ENCODE data around the gene RPRD1B.

The RPRD1B gene

DNA sequence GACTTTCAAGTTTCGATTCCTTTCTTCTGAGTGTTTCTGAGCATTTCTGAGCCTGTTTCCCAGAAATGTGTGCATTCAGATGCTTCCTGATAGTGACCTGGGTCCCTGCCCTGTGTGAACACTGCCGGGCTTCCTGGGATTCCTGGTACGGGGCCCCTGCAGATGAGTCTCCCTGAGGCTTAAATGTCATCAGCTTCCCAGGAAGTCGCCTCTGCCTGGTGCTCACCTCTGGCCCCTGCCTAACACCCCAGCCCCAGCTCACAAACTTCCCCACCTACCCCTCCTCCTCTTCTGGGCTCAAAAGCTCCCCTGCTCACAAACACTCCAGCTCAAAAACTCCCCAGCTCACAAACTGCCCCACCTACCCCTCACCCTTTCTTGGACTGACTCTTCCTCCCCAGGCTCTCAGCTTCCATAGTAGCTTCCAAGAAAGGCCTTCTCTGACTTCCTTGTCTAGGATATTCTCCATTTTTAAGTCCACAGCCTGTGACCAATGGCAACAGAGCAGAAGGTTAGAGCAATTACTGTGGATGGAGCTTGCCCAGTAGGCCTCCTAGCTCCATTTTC, 89.6 kb downstream of the RPRD1B start:
- no peak for DNase-seq (ENCODE audit: low read depth)

DNA sequence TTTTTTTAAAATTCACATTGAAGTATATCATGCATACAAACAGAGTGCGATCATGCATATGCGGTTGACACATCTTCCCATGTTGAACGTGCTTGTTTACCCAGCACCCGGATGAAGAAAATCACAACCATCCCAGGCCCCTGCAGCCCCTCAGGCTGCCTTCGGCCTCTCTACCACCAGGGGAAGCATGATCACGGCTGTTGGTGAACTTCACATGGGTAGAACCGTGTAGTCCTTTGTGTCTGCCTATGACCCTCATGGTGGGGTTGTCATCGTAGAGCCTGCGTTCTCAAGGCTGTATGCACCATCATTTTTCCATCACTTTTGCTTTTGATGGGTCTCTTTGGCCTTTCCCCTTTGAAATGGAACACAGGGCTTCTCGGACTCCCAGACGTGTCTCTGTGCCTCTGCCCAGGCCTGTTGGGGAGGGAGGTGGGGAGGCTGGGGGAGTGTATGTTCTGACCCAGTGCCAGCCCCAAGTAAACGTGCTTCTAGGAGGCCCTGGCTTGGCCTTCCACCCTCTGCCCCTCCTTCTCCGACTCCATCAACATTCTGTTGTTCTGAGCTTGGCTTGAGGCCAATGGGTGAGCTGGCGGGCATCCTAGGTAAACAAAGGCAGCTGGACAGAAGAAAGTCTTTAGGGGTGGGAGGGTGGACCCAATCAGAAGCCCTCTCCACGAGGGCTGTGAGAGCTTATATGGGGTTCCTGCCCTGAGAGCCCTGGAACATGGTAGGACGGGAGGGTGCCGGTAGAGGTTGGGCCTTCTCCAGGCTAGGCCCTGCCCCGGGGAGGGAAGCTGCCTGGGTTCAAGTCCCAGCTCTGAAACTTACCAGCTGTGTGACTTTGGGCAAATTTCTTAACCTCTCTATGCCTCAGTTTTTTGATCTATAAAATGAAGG, 91.9 kb downstream of the RPRD1B start:
- no peak for DNase-seq (ENCODE audit: low read depth)

DNA sequence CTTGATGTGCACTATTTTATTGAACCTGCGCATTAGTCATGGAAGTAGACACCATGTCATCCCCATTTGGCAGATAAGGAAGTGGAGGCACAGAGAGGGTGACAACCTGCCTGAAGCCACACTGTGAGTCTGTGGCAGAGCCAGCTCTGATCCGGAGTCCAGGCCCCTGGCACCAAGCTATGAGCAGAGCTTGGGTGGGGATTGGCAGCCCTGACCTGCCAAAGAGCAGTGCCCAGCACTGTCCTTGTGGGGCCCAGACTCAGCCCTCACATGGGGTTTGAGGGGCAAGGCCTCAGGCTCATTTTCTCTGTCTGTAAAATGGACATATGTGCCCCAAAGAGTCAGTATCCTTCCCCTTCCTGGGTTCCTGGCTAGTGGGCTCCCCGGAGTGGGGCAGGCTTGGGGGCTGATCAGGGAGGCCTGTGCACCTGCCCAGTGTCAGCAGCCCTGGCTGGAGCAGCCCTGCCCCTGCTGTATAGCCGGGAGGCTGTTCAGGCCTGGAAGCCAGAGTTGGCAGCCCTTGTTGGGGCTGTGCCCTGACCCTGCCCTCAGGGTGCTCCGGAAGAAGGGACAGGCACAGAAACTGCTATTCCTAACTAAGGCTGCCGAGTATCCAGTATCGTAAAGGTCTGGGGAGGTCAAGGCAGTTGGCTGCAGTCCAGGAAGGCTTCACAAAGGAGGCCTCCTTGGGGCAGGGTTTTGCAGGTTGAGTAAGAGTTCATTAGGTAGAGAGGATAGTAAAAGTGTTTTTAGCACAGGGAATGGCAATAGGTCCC, 92.8 kb downstream of the RPRD1B start:
- DNase-seq (ENCODE audit: low read depth) = no peak

DNA sequence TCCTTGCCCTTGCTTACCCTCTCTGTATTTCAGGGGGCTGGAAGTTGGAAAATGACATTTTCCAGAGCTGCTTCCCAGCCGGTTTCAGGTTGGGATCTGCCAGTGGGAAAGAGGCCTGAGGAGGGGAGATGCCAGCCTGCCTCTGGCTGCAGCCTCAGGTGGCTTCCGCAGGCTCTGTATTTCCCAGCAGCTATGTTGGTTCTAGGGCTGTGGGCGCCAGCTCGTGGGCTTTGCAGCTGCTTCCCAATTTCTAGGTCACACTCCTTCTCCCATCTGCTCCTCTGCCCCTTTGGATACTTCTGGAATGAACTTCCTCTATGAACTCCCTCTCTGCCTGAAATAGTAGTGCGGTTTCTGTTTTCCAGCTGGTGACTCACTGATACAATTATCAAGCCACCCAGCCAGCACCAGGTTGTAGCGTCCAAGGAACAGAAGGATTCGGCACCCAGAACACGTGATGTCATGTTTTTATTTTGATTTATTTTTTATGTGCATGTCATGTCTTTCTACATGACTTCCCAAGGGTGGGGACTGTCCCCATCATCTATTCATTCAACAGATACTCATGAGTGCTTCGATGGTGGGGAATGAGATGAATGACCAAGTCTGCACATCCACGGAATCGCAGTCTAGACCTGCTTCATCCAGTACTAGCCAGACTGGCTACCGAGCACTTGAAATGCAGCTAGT, 93.5 kb downstream of the RPRD1B start:
- DNase-seq (ENCODE audit: low read depth) = no peak

DNA sequence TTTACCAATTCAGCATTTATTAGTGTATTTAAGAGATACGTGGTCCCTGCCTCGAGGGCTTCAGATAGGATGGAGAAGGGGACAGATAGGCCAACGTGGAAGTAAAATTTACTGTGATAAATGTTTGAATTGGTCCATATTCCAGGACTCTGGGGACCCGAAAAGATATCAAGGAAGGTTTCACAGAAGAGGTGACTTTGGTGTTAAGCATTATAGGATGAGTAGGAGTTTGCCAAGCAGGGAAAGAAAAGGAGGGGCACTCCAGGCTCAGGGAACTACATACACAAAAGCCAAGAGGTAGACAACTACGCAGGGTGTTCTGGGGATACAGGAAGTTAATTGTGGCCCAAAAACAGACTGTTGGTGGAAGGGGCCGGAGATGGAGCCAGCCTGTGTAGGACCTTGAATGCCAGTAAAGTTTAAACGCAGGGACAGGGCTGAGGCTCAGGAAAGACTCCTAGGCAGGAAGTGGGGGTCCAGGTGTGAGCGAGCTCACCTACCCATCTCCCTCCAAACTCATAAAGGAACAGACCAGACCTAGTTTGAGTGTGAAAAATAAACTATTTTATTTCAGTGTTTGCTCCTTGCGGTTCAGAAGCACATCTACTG, 94.5 kb downstream of the RPRD1B start:
- DNase-seq (ENCODE audit: low read depth) = no peak

DNA sequence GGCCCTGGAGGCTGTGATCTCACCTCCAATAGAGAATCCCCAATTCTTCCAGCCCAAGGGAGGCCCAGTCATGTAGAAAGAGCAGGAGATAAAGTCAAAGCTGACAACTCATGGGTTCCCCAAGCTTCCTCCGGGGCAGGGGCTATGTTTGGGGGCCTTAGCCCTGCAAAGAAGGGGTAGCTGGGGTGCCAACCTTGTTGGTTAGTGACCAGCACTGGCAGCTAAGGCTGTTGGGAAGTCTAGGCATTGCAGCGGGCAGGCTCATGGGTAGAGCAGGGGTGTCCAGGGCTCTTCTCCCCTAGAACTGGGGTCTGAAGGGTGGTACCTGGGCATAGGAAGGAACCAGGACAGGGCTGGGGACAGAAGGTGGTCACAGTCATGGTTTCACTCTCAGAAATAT, 95.1 kb downstream of the RPRD1B start:
- no peak for DNase-seq (ENCODE audit: low read depth)

DNA sequence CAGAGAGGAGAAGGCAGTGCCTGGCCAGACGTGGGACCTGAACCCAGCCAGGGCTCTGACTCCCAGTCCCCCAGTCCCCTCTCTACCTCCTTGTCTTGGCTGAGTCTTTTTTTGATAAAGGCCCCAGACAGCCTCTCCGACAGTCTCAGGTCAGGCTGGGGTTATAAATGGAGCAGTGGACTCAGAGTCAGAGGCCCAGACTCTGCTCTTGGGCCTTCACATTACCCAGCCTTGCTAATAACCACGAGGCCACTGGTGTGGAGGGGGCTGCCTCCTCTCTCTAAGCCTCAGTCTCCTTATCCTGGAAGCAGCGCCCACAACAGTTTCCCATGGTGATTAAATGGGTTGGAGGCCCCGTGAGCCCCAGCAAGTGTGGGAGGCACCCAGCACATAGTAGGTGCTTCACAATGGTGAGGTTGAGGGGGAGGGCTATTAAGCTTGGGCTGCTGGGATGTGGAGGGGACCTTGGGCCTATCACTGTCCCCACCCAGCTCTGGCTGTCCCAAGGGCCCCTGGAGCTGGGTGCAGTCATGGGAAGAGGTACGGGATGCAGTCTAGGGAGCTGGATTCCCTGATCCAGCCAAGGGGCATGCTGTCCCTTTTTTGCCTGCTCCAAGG, 95.8 kb downstream of the RPRD1B start:
- DNase-seq (ENCODE audit: low read depth) = no peak

DNA sequence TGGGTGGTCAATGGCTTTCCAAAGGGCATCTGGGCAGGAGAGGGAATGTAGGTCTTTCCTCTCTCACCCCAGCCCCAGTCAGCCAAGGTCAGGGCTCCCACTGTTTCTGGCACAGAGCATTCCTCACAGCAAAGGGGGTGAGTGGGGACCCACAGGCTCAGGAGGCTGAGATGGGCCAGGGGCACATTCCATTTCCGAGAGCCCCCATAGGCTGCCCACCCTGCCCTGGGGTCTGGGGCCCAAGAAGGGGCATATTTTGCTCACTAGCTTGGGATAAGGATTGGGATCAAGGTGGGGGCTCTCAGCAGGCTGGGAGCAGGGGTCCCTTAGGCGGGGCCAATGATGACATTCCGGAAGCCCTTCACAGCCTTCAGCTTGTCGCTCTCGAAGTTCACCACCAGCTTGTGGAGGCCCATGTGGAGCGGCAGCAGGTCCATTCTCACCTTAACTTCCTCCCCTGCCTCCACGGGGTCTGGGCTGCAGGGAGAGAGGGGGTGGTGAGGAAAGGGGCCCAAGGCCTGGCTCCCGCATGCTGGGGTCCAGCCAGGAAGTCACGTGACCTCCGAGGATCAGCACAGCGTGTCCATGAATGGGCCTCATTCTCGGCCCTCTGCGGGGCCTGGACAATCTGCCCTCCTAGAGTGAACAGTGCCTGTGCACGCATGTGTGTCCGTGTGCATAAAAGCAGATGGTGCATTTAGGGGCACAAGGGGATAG, 96.5 kb downstream of the RPRD1B start:
- DNase-seq (ENCODE audit: low read depth) = no peak

DNA sequence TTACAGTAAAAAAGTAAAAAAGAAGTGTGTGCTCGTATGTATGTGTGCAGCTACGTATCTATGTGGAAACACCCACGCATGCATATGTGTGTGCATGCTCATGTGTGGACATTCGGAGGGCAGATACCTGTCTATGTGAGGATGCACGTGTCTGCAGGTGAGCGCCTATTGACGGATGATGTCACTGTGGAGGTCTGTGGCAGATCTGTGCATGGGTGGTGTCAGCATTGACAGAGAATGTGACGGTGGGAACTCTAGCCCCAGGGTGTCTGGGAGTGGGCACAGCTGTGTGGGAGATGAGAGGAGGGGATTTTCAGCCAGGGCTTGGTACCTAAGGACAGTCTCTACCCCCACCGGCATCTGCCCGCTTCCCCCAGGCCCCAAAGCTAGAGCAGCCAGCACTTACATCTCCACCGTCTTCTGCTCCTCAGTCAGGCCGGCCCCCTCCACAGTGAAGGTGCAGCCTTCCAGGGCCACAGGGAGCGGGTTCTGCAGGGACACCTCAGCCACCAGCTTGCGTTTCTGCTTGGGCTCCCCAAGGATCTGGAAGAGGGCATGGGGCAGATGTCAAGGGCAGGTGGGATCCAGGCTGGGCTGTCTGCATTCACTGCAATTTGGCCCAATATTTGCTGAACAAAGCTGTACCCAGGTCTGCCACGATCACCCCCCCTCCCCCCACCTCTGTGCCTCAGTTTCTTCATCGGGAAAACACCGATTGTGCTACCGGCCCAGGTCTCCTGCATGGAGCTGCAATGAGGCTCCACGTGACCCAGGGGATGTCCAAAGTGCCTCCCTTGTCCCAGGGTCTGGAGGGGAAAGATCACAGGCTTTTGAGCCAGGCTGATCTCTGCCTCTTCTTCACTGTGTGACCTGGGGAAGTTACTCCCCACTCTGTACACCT, 97.4 kb downstream of the RPRD1B start:
- DNase-seq (ENCODE audit: low read depth) = no peak

DNA sequence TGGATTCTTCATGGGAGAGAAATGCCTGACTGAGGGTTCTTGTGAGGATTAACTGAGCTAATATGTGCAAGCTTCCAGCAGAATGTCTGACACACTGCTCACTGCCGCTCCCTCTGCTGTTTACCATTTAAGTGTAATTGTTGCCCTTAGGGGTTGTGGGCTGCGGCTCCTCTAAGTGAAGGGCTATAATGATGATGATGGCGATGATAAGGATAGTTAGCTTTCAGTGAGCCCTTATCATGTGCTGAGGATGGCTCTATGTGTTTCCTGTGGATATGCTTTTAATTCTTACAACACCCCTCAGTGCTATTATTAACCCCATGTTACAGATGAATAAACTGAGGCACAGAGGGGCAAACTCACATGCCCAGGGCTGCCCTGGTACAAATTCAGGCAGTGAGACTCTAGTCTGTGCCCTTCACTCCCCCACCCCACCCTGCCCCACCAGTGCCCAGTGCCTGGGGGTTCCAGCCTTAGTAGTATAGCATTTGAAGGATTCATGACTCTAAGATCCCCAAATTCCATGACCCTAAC, 98.1 kb downstream of the RPRD1B start:
- DNase-seq (ENCODE audit: low read depth) = no peak

DNA sequence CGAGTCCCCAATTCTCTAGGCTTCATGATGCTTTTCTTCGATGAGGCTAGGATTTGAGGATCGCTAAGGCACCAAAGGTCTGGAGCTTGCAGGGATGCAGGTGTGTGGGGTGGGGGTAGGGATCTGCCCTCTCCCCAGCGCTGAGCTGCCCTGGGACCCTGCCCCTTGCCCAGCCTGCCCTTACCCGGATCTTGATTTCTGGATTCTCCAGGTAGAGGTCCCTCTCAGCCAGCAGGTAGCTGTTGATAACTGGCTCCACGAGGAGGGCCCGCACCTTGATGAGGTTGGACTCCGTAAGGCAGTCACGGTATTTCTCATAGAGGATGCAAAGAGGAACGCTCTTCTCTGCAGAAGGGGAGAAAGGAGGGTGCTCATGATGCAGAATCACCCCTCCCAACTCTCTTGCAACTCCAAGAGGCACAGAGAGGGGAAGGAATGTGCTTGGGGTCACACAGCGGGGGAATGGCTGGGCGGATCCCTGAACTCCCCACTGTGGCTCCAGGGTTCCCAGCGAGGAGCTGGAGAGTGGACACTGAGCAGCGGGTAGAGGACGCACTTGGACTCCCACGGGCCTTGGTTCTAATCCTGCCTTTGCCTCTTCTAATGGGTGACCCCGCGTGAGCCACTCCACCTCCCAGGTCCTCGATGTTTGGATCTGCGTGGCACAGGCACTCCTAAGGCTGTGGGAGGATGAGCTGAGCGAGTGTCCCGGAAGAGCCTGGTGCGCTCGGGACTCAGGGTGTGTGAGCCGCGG, 98.8 kb downstream of the RPRD1B start:
- DNase-seq (ENCODE audit: low read depth) = no peak

DNA sequence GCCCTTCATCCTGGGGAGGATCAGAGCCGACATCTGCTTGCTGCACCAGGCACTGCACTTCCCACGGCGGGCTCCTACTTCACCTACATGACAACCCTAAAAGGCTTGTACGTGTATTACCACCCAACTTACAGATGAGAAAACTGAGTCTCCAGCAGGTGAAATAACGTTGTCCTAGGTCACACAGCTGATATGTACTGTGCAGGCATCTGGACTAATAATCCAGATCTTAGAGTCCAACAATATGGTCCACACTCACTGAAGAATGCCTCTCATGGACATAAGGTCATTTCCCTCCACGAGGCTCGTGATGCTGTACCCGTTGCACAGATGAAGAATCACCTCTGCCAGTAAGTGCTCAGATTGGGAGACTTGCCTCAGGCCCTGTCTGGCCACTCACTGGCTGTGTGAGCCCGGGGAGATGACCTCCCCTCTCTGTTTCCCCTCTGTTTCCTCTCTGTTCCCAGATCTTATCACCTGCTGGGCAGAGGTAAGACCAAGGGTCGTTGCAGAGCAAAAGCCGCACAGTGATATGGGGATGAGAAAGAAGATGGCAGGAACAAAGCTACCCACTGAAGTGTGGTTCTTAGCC, 99.5 kb downstream of the RPRD1B start:
- no peak for DNase-seq (ENCODE audit: low read depth)

DNA sequence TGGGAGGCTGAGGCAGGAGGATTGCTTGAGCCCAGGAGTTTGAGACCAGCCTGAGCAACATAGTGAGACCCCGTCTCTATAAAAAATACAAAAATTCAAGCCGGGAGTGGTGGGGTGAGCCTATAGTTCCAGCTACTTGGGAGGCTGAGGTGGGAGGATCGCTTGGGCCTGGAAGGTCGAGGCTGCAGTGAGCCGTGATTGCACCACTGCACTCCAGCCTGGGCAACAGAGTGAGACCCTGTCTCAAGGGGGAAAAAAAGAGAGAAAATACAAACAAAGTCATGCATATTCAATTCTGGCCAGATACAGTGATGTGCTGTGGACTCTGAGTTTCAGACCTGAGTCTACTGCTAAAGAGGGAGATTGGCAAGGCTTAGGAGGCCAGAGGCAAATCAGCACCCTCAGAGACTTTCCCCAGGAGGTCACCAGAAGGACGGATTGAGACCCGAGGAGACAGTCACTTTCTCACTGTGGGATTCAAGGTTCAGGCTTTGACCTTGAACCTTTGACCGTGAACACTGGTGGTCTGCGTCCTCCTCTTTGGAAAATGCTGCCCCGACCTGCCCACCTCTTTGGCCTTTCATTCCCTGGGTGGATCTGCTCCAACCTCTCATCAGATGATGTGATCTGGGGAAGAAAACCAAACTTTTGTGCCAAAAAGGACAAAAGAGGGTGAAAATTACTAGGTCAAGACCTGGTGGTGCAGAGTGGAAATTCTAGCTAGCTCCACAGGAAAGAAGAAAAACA, 100.3 kb downstream of the RPRD1B start:
- DNase-seq (ENCODE audit: low read depth) = no peak

DNA sequence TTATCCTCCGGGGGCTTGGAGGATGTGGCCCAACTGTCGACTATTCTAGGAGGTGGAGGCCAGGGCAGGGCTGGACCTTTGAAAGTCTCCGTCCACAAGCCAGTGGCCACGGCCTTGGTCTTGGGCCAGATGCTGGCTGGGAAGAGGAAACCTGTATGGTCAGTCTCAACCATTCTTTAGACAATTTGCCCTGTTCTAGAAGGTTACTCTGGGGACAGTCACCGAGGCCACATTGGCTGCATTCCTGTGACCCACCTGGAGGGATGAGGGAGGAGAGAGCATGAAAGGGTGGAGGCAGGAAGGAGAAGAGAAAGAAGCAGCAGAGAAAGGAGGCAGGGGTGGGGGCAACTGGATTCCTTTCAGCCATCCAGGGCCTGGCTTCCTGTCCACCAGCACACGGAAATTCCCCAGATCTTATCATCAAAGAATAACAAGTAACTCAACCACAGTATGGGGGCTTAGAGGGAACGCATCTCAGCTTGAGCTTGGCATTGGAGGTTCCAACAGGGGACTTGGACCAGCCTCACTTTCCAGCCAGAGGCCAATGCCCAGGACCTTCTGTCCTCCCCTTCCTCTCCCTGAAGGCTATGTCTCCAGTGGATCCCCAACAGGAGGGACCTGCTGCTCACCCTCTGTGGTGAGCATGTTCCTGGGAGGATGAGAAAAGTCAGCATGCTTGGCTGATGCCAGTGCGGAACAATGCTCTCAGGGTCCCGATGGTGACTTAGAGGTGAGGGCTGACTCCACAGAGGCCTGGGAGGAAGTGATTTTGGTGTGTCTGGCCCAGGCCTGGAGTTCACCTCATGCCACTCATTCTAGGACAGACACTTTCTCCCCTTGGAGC, 101.1 kb downstream of the RPRD1B start:
- no peak for DNase-seq (ENCODE audit: low read depth)

DNA sequence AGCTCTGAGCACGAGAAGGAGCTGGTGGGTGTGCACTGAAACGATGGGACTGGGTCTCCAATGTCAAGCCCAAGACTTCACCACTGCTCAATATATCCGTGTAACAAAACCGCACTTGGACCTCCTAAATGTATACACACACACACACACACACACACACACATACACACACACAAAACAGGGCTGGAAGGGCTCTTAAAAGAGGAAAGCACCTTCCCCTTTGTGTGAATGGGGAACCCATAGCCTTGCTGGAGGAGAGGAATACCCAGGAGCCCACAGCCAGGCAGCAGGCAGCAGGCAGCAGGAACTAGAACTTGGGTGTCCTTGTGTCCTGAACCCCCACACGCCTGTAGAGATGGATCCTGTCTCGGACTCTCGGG, 101.7 kb downstream of the RPRD1B start:
- DNase-seq (ENCODE audit: low read depth) = no peak

DNA sequence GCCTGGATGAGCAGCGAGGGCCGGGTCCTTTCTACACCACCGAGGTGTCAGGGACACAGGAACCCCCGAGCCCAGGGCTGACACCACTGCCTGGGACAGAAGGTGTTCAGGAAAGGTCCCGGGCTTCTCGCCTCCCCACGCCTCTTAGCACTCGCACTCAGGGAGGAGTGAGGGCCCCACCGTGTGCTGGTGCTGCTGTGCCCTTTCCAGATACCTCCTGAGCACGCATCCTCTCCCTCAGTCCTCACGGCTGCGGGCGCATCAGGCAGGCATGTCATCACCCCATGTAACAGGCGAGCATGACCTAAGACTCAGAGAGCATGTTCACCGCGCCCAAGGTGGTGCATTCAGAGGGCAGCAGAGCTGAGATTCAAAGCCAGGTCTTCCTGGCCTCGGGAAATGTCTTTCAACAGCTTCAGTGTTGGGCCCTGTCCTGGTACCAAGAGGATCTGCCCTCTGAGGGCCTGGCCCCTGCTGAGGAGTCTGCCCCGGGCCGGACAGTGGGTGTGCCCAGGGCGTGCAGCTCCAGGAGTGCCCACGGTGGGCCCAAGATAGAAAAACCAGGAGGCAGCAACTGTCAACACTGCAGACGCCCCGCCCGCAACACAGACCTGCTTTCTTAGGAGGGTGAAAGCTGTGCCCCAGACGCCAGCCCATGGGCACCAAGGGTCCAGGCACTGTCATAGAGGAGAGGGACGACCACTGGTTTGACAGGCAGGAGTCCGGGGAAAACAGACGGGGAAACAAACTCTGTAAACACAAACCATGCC, 102.3 kb downstream of the RPRD1B start:
- DNase-seq (ENCODE audit: low read depth) = no peak
